ENCODE measurements around the gene GMFB.

DNA sequence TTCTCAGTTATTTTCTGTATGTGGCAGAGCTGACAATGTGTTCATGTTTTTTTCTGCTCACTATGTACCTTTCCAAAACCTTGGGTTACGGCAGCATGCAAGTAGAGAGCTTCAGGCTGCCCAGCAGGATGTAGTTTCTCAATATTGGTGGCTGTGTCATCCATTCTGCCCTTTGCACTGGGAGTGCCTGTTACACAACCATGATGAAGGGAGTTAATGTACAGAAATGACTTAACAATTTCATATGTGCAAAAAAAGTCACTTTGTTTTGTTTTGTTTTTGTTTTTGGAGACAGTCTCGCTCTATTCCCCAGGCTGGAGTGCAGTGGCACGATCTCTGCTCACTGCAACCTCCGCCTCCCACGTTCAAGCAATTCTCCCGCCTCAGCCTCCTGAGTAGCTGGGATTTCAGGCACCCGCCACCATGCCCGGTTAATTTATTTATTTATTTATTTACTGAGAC, 41.5 kb downstream of the GMFB start:
- TF ChIP-seq, protein P1, sequence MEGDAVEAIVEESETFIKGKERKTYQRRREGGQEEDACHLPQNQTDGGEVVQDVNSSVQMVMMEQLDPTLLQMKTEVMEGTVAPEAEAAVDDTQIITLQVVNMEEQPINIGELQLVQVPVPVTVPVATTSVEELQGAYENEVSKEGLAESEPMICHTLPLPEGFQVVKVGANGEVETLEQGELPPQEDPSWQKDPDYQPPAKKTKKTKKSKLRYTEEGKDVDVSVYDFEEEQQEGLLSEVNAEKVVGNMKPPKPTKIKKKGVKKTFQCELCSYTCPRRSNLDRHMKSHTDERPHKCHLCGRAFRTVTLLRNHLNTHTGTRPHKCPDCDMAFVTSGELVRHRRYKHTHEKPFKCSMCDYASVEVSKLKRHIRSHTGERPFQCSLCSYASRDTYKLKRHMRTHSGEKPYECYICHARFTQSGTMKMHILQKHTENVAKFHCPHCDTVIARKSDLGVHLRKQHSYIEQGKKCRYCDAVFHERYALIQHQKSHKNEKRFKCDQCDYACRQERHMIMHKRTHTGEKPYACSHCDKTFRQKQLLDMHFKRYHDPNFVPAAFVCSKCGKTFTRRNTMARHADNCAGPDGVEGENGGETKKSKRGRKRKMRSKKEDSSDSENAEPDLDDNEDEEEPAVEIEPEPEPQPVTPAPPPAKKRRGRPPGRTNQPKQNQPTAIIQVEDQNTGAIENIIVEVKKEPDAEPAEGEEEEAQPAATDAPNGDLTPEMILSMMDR (IDR thresholded peaks at IDR 0.05 in 2 of 3, conservative IDR thresholded peaks at IDR 0.05 in 1 of 3; ENCODE audit: borderline replicate concordance in 1 of 3, insufficient read depth in 1 of 3, low read depth in 2 of 3, low read length in 2 of 3) = no peak
- TF ChIP-seq POLR2AphosphoS5 (IDR thresholded peaks at IDR 0.05; ENCODE audit: low read depth, low read length) (no peak), EZH2 (IDR thresholded peaks at IDR 0.05) (no peak), ZNF274 (IDR thresholded peaks at IDR 0.05; ENCODE audit: low read depth, low read length) (no peak), EZH2phosphoT487 (IDR thresholded peaks at IDR 0.05; ENCODE audit: borderline replicate concordance) (no peak), ELF1 (IDR thresholded peaks at IDR 0.05; ENCODE audit: borderline replicate concordance, low read depth) (no peak), POLR2A (IDR thresholded peaks at IDR 0.05; ENCODE audit: borderline replicate concordance, extremely low read depth, insufficient read depth, insufficient read length) (no peak), CBX3 (IDR thresholded peaks at IDR 0.05; ENCODE audit: low read depth) (no peak), SIN3A (IDR thresholded peaks at IDR 0.05; ENCODE audit: low read depth) (no peak), ZFX (IDR thresholded peaks at IDR 0.05) (no peak)
- TF ChIP-seq, protein P2, sequence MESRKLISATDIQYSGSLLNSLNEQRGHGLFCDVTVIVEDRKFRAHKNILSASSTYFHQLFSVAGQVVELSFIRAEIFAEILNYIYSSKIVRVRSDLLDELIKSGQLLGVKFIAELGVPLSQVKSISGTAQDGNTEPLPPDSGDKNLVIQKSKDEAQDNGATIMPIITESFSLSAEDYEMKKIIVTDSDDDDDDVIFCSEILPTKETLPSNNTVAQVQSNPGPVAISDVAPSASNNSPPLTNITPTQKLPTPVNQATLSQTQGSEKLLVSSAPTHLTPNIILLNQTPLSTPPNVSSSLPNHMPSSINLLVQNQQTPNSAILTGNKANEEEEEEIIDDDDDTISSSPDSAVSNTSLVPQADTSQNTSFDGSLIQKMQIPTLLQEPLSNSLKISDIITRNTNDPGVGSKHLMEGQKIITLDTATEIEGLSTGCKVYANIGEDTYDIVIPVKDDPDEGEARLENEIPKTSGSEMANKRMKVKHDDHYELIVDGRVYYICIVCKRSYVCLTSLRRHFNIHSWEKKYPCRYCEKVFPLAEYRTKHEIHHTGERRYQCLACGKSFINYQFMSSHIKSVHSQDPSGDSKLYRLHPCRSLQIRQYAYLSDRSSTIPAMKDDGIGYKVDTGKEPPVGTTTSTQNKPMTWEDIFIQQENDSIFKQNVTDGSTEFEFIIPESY (IDR thresholded peaks at IDR 0.05; ENCODE audit: extremely low read depth, insufficient replicate concordance, low read length) = no peak
- TF ChIP-seq, protein P3, sequence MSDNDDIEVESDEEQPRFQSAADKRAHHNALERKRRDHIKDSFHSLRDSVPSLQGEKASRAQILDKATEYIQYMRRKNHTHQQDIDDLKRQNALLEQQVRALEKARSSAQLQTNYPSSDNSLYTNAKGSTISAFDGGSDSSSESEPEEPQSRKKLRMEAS (IDR thresholded peaks at IDR 0.05) = no peak
- TF ChIP-seq, protein P4, sequence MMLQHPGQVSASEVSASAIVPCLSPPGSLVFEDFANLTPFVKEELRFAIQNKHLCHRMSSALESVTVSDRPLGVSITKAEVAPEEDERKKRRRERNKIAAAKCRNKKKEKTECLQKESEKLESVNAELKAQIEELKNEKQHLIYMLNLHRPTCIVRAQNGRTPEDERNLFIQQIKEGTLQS (IDR thresholded peaks at IDR 0.05) = no peak
